GM23338 (cell line): ENCODE data around the gene COG1. TPM values are rescaled to one million over a fixed set of nuclear protein-coding genes. Genes with fewer than 3 reads are reported as not detected.

Experiments
- ATAC-seq: fragments of 200-7000 bp; cut with Tn5 transposase; 3 replicates; pipeline ENCODE4 v1.9.1; 2020
- DNase-seq: peaks from one replicate; pipeline ENCODE4 v3.0.0-alpha.2; 2015; ENCODE audit warnings: low spot score
- H2AFZ ChIP-seq: fragments of 200-600 bp; sonication (generic); 2 replicates; pipeline ENCODE4 v1.8.0; 2016; ENCODE audit warnings: antibody characterized with exemption, mild to moderate bottlenecking, moderate library complexity
- H3F3A ChIP-seq: fragments of 200-600 bp; sonication (generic); replicated peaks from 2 replicates; pipeline ENCODE4 v1.8.0; 2017; ENCODE audit warnings: antibody characterized with exemption, mixed run types, low read depth
- H3K27ac ChIP-seq: fragments of 200-600 bp; sonication (generic); 2 replicates; pipeline ENCODE4 v1.6.1; 2016; ENCODE audit warnings: low read depth
- H3K27me3 ChIP-seq: fragments of 200-600 bp; sonication (generic); 2 replicates; pipeline ENCODE4 v1.8.0; 2016; ENCODE audit warnings: mild to moderate bottlenecking, mixed run types, moderate library complexity; ENCODE audit not compliant: insufficient read depth
- H3K36me3 ChIP-seq: fragments of 200-600 bp; sonication (generic); 2 replicates; pipeline ENCODE4 v1.8.0; 2016; ENCODE audit warnings: mild to moderate bottlenecking; ENCODE audit not compliant: insufficient read depth
- H3K4me1 ChIP-seq: fragments of 200-600 bp; sonication (generic); 2 replicates; pipeline ENCODE4 v1.8.0; 2016; ENCODE audit warnings: mild to moderate bottlenecking, moderate library complexity; ENCODE audit not compliant: insufficient read depth
- H3K4me2 ChIP-seq: fragments of 200-600 bp; sonication (generic); 2 replicates; pipeline ENCODE4 v1.7.1; 2017; ENCODE audit warnings: mixed run types
- H3K4me3 ChIP-seq: fragments of 200-600 bp; sonication (generic); 2 replicates; pipeline ENCODE4 v1.6.1; 2016; ENCODE audit warnings: mixed run types
- H3K79me2 ChIP-seq: fragments of 200-600 bp; sonication (generic); replicated peaks from 2 replicates; pipeline ENCODE4 v1.8.0; 2017; ENCODE audit warnings: mild to moderate bottlenecking; ENCODE audit not compliant: insufficient read depth
- H3K9me2 ChIP-seq: fragments of 200-600 bp; sonication (generic); 2 replicates; pipeline ENCODE4 v1.8.0; 2017; ENCODE audit not compliant: insufficient read depth
- H4K20me1 ChIP-seq: fragments of 200-600 bp; sonication (generic); replicated peaks from 2 replicates; pipeline ENCODE4 v1.8.0; 2017; ENCODE audit warnings: mild to moderate bottlenecking; ENCODE audit not compliant: insufficient read depth
- H3K27ac Mint-ChIP-seq: 2 replicates; pipeline ENCODE4 v1.8.0; 2020; ENCODE audit warnings: inconsistent platforms, mild to moderate bottlenecking, moderate library complexity, mixed read lengths
- H3K27me3 Mint-ChIP-seq: 3 replicates; pipeline ENCODE4 v1.8.0; 2022; ENCODE audit warnings: low read depth, mild to moderate bottlenecking, moderate library complexity, mixed read lengths, inconsistent platforms; ENCODE audit not compliant: insufficient read depth, poor library complexity
- H3K36me3 Mint-ChIP-seq: 3 replicates; pipeline ENCODE4 v1.8.0; 2021; ENCODE audit warnings: low read depth, mild to moderate bottlenecking, inconsistent platforms, moderate library complexity, mixed read lengths
- H3K4me1 Mint-ChIP-seq: 3 replicates; pipeline ENCODE4 v1.8.0; 2020; ENCODE audit warnings: mild to moderate bottlenecking, inconsistent platforms, mixed read lengths
- H3K4me3 Mint-ChIP-seq: 3 replicates; pipeline ENCODE4 v1.8.0; 2021; ENCODE audit warnings: moderate library complexity, mild to moderate bottlenecking, inconsistent platforms, mixed read lengths
- H3K9me3 Mint-ChIP-seq: 3 replicates; pipeline ENCODE4 v1.8.0; 2020; ENCODE audit warnings: moderate library complexity, mild to moderate bottlenecking, inconsistent platforms, mixed read lengths
- CREB1 ChIP-seq: fragments of 250-450 bp; sonication (Bioruptor Pico); IDR thresholded peaks from 2 replicates; pipeline ENCODE4 v1.5.0; 2020; ENCODE audit warnings: low read depth, mild to moderate bottlenecking, moderate library complexity
- CTCF ChIP-seq, 2 experiments: fragments of 200-600 bp in 1 of 2; sonication (generic) in 1 of 2; conservative IDR thresholded peaks; 2 replicates each; pipeline versions ENCODE4 v1.5.1 to v1.6.1; 2016 to 2017; ENCODE audit warnings: antibody characterized with exemption in 2 of 2, low read depth in 2 of 2, mild to moderate bottlenecking in 2 of 2, moderate library complexity in 1 of 2
- ETS1 ChIP-seq: IDR thresholded peaks from 2 replicates; pipeline ENCODE4 v1.6.1; 2016; ENCODE audit warnings: antibody characterized with exemption
- EZH2 ChIP-seq: fragments of 200-600 bp; sonication (generic); IDR thresholded peaks from one replicate; pipeline ENCODE4 v1.8.0; 2017; ENCODE audit warnings: antibody characterized with exemption, mild to moderate bottlenecking, low read depth; ENCODE audit not compliant: unreplicated experiment
- EZH2phosphoT487 ChIP-seq: fragments of 200-600 bp; sonication (generic); IDR thresholded peaks from one replicate; pipeline ENCODE4 v1.8.1; 2018; ENCODE audit warnings: antibody characterized with exemption; ENCODE audit not compliant: unreplicated experiment
- JUNB ChIP-seq: IDR thresholded peaks from one replicate; pipeline ENCODE4 v1.6.1; 2016; ENCODE audit warnings: antibody characterized with exemption; ENCODE audit not compliant: unreplicated experiment
- NANOG ChIP-seq: IDR thresholded peaks from 2 replicates; pipeline ENCODE4 v1.6.1; 2016; ENCODE audit warnings: antibody characterized with exemption, borderline replicate concordance
- POLR2AphosphoS5 ChIP-seq: IDR thresholded peaks from 2 replicates; pipeline ENCODE4 v1.6.1; 2016; ENCODE audit warnings: antibody characterized with exemption, low read depth
- REST ChIP-seq: IDR thresholded peaks from one replicate; pipeline ENCODE4 v1.6.1; 2018; ENCODE audit warnings: antibody characterized with exemption; ENCODE audit not compliant: unreplicated experiment
- STAT1 ChIP-seq: IDR thresholded peaks from one replicate; pipeline ENCODE4 v1.6.1; 2016; ENCODE audit warnings: antibody characterized with exemption; ENCODE audit not compliant: unreplicated experiment
- ZNF114 ChIP-seq: fragments of 250-450 bp; sonication (Bioruptor Pico); IDR thresholded peaks from 2 replicates; pipeline ENCODE4 v1.5.0; 2020; ENCODE audit warnings: mild to moderate bottlenecking, moderate library complexity
- ZNF331 ChIP-seq: fragments of 250-450 bp; sonication (Bioruptor Pico); IDR thresholded peaks from 2 replicates; pipeline ENCODE4 v1.5.0; 2020; ENCODE audit warnings: low read depth, mild to moderate bottlenecking, moderate library complexity
- ZNF462 ChIP-seq: fragments of 250-450 bp; sonication (Bioruptor Pico); IDR thresholded peaks from 2 replicates; pipeline ENCODE4 v1.5.0; 2020; ENCODE audit warnings: mild to moderate bottlenecking, moderate library complexity
- polyA plus RNA-seq: library from polyadenylated mRNA; unstranded; fragments of >200 nt; fragmentation: Nextera tagmentation; extraction: Ambion mirVana; gene quantifications from 2 replicates; pipeline ENCODE4 v1.2.1, GENCODE V29; 2016
- total RNA-seq: library from RNA; depleted of rRNA; stranded (reverse); fragments of >200 nt; shearing (Covaris generic); gene quantifications from 2 replicates; pipeline ENCODE4 v1.2.3, GENCODE V29; 2014

Gene COG1
- total and polyA plus RNA-seq, 2 experiments from 2014 or later, result 15.0 to 26.1 TPM

- Histone ChIP-seq H3K4me2 (no peak overlapping the region), H3K27me3 (no peaks in the 10 kb centered on the region), H2AFZ (no peak overlapping the region), H3K79me2 (no peaks in the 10 kb centered on the region; the same call in 1 of the 2 replicates), H4K20me1 (peaks cover 20% of the 10 kb centered on the region), H3F3A (0 out of 2 replicates have a peak, but pooled peaks cover 2% of the 10 kb centered on the region), H3K36me3 (peaks cover 48% of the 10 kb centered on the region), H3K27ac (no peak overlapping the region), H3K9me2 (no peaks in the 10 kb centered on the region), H3K4me3 (no peak overlapping the region), H3K4me1 (peaks cover 5% of the 10 kb centered on the region)
- Mint-ChIP-seq H3K36me3 (peaks cover 69% of the 10 kb centered on the region), H3K4me3 (no peak overlapping the region), H3K4me1 (peaks cover 12% of the 10 kb centered on the region), H3K27me3 (peaks cover 17% of the 10 kb centered on the region), H3K9me3 (no peaks in the 10 kb centered on the region; the same call in 2 of the 3 replicates), H3K27ac (no peak overlapping the region)
- TF ChIP-seq NANOG (no peak), CTCF (conservative IDR thresholded peaks at IDR 0.05; ENCODE audit: low read depth in 2 of 2) (no peak), JUNB (no peak), EZH2 (no peak), EZH2phosphoT487 (no peak), REST (no peak), POLR2AphosphoS5 (no peak), ZNF114 (CRISPR knock-in tag) (no peak), STAT1 (no peak), CREB1 (CRISPR knock-in tag) (no peak), ETS1 (no peak), ZNF331 (CRISPR knock-in tag) (no peak), ZNF462 (CRISPR knock-in tag) (no peak)
- ATAC-seq (no peak), DNase-seq (no peak)
These were observed 5.5 kb downstream of the COG1 start for GRCh38 chr17:73198201-73198929.
